GM23338 (cell line): Measurements from ENCODE around the gene WFDC10A. TPM values are rescaled to one million over a fixed set of nuclear protein-coding genes. Genes with fewer than 3 reads are reported as not detected.

ENCODE experiments used
- ATAC-seq: fragments of 200-7000 bp; cut with Tn5 transposase; 3 replicates; pipeline ENCODE4 v1.9.1; 2020
- DNase-seq: peaks from one replicate; pipeline ENCODE4 v3.0.0-alpha.2; 2015; ENCODE audit warnings: low spot score
- H2AFZ ChIP-seq: fragments of 200-600 bp; sonication (generic); 2 replicates; pipeline ENCODE4 v1.8.0; 2016; ENCODE audit warnings: antibody characterized with exemption, mild to moderate bottlenecking, moderate library complexity
- H3F3A ChIP-seq: fragments of 200-600 bp; sonication (generic); replicated peaks from 2 replicates; pipeline ENCODE4 v1.8.0; 2017; ENCODE audit warnings: antibody characterized with exemption, mixed run types, low read depth
- H3K27ac ChIP-seq: fragments of 200-600 bp; sonication (generic); 2 replicates; pipeline ENCODE4 v1.6.1; 2016; ENCODE audit warnings: low read depth
- H3K27me3 ChIP-seq: fragments of 200-600 bp; sonication (generic); 2 replicates; pipeline ENCODE4 v1.8.0; 2016; ENCODE audit warnings: mild to moderate bottlenecking, mixed run types, moderate library complexity; ENCODE audit not compliant: insufficient read depth
- H3K36me3 ChIP-seq: fragments of 200-600 bp; sonication (generic); 2 replicates; pipeline ENCODE4 v1.8.0; 2016; ENCODE audit warnings: mild to moderate bottlenecking; ENCODE audit not compliant: insufficient read depth
- H3K4me1 ChIP-seq: fragments of 200-600 bp; sonication (generic); 2 replicates; pipeline ENCODE4 v1.8.0; 2016; ENCODE audit warnings: mild to moderate bottlenecking, moderate library complexity; ENCODE audit not compliant: insufficient read depth
- H3K4me2 ChIP-seq: fragments of 200-600 bp; sonication (generic); 2 replicates; pipeline ENCODE4 v1.7.1; 2017; ENCODE audit warnings: mixed run types
- H3K4me3 ChIP-seq: fragments of 200-600 bp; sonication (generic); 2 replicates; pipeline ENCODE4 v1.6.1; 2016; ENCODE audit warnings: mixed run types
- H3K79me2 ChIP-seq: fragments of 200-600 bp; sonication (generic); replicated peaks from 2 replicates; pipeline ENCODE4 v1.8.0; 2017; ENCODE audit warnings: mild to moderate bottlenecking; ENCODE audit not compliant: insufficient read depth
- H3K9me2 ChIP-seq: fragments of 200-600 bp; sonication (generic); 2 replicates; pipeline ENCODE4 v1.8.0; 2017; ENCODE audit not compliant: insufficient read depth
- H4K20me1 ChIP-seq: fragments of 200-600 bp; sonication (generic); replicated peaks from 2 replicates; pipeline ENCODE4 v1.8.0; 2017; ENCODE audit warnings: mild to moderate bottlenecking; ENCODE audit not compliant: insufficient read depth
- H3K27ac Mint-ChIP-seq: 2 replicates; pipeline ENCODE4 v1.8.0; 2020; ENCODE audit warnings: inconsistent platforms, mild to moderate bottlenecking, moderate library complexity, mixed read lengths
- H3K27me3 Mint-ChIP-seq: 3 replicates; pipeline ENCODE4 v1.8.0; 2022; ENCODE audit warnings: low read depth, mild to moderate bottlenecking, moderate library complexity, mixed read lengths, inconsistent platforms; ENCODE audit not compliant: insufficient read depth, poor library complexity
- H3K36me3 Mint-ChIP-seq: 3 replicates; pipeline ENCODE4 v1.8.0; 2021; ENCODE audit warnings: low read depth, mild to moderate bottlenecking, inconsistent platforms, moderate library complexity, mixed read lengths
- H3K4me1 Mint-ChIP-seq: 3 replicates; pipeline ENCODE4 v1.8.0; 2020; ENCODE audit warnings: mild to moderate bottlenecking, inconsistent platforms, mixed read lengths
- H3K4me3 Mint-ChIP-seq: 3 replicates; pipeline ENCODE4 v1.8.0; 2021; ENCODE audit warnings: moderate library complexity, mild to moderate bottlenecking, inconsistent platforms, mixed read lengths
- H3K9me3 Mint-ChIP-seq: 3 replicates; pipeline ENCODE4 v1.8.0; 2020; ENCODE audit warnings: moderate library complexity, mild to moderate bottlenecking, inconsistent platforms, mixed read lengths
- CREB1 ChIP-seq: fragments of 250-450 bp; sonication (Bioruptor Pico); IDR thresholded peaks from 2 replicates; pipeline ENCODE4 v1.5.0; 2020; ENCODE audit warnings: low read depth, mild to moderate bottlenecking, moderate library complexity
- EZH2 ChIP-seq: fragments of 200-600 bp; sonication (generic); IDR thresholded peaks from one replicate; pipeline ENCODE4 v1.8.0; 2017; ENCODE audit warnings: antibody characterized with exemption, mild to moderate bottlenecking, low read depth; ENCODE audit not compliant: unreplicated experiment
- JUNB ChIP-seq: IDR thresholded peaks from one replicate; pipeline ENCODE4 v1.6.1; 2016; ENCODE audit warnings: antibody characterized with exemption; ENCODE audit not compliant: unreplicated experiment
- STAT1 ChIP-seq: IDR thresholded peaks from one replicate; pipeline ENCODE4 v1.6.1; 2016; ENCODE audit warnings: antibody characterized with exemption; ENCODE audit not compliant: unreplicated experiment
- ZNF114 ChIP-seq: fragments of 250-450 bp; sonication (Bioruptor Pico); IDR thresholded peaks from 2 replicates; pipeline ENCODE4 v1.5.0; 2020; ENCODE audit warnings: mild to moderate bottlenecking, moderate library complexity
- polyA plus RNA-seq: library from polyadenylated mRNA; unstranded; fragments of >200 nt; fragmentation: Nextera tagmentation; extraction: Ambion mirVana; gene quantifications from 2 replicates; pipeline ENCODE4 v1.2.1, GENCODE V29; 2016
- total RNA-seq: library from RNA; depleted of rRNA; stranded (reverse); fragments of >200 nt; shearing (Covaris generic); gene quantifications from 2 replicates; pipeline ENCODE4 v1.2.3, GENCODE V29; 2014
- TF ChIP-seq, protein P1 (sequence below): fragments of 250-450 bp; sonication (Bioruptor Pico); IDR thresholded peaks from 2 replicates; pipeline ENCODE4 v1.5.0; 2020; ENCODE audit warnings: mild to moderate bottlenecking, moderate library complexity
- TF ChIP-seq, protein P2 (sequence below): IDR thresholded peaks from one replicate; pipeline ENCODE4 v1.6.1; 2018; ENCODE audit warnings: antibody characterized with exemption; ENCODE audit not compliant: unreplicated experiment

WFDC10A gene
- total and polyA plus RNA-seq, 2 experiments from 2014 or later = not detected

DNA sequence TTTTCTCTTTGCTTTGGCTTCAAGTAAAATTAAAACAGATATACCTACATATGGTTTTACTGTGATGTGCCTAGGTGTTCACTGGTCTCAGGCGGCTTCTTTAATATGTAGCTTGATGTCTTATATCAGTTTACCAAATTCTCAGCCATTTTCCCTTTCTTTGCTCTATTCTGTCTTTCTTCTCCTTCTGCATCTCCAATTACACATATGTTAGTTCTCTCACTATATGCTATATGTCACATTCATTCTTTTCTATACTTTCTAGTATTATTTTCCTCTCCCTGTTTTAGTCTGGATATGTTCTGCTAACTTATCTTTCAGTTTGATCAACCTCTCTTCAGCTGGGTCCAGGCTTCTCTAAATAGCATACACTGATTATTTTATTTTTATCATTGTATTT, 36.0 kb upstream of the WFDC10A start (continued):
- TF ChIP-seq, protein P1, sequence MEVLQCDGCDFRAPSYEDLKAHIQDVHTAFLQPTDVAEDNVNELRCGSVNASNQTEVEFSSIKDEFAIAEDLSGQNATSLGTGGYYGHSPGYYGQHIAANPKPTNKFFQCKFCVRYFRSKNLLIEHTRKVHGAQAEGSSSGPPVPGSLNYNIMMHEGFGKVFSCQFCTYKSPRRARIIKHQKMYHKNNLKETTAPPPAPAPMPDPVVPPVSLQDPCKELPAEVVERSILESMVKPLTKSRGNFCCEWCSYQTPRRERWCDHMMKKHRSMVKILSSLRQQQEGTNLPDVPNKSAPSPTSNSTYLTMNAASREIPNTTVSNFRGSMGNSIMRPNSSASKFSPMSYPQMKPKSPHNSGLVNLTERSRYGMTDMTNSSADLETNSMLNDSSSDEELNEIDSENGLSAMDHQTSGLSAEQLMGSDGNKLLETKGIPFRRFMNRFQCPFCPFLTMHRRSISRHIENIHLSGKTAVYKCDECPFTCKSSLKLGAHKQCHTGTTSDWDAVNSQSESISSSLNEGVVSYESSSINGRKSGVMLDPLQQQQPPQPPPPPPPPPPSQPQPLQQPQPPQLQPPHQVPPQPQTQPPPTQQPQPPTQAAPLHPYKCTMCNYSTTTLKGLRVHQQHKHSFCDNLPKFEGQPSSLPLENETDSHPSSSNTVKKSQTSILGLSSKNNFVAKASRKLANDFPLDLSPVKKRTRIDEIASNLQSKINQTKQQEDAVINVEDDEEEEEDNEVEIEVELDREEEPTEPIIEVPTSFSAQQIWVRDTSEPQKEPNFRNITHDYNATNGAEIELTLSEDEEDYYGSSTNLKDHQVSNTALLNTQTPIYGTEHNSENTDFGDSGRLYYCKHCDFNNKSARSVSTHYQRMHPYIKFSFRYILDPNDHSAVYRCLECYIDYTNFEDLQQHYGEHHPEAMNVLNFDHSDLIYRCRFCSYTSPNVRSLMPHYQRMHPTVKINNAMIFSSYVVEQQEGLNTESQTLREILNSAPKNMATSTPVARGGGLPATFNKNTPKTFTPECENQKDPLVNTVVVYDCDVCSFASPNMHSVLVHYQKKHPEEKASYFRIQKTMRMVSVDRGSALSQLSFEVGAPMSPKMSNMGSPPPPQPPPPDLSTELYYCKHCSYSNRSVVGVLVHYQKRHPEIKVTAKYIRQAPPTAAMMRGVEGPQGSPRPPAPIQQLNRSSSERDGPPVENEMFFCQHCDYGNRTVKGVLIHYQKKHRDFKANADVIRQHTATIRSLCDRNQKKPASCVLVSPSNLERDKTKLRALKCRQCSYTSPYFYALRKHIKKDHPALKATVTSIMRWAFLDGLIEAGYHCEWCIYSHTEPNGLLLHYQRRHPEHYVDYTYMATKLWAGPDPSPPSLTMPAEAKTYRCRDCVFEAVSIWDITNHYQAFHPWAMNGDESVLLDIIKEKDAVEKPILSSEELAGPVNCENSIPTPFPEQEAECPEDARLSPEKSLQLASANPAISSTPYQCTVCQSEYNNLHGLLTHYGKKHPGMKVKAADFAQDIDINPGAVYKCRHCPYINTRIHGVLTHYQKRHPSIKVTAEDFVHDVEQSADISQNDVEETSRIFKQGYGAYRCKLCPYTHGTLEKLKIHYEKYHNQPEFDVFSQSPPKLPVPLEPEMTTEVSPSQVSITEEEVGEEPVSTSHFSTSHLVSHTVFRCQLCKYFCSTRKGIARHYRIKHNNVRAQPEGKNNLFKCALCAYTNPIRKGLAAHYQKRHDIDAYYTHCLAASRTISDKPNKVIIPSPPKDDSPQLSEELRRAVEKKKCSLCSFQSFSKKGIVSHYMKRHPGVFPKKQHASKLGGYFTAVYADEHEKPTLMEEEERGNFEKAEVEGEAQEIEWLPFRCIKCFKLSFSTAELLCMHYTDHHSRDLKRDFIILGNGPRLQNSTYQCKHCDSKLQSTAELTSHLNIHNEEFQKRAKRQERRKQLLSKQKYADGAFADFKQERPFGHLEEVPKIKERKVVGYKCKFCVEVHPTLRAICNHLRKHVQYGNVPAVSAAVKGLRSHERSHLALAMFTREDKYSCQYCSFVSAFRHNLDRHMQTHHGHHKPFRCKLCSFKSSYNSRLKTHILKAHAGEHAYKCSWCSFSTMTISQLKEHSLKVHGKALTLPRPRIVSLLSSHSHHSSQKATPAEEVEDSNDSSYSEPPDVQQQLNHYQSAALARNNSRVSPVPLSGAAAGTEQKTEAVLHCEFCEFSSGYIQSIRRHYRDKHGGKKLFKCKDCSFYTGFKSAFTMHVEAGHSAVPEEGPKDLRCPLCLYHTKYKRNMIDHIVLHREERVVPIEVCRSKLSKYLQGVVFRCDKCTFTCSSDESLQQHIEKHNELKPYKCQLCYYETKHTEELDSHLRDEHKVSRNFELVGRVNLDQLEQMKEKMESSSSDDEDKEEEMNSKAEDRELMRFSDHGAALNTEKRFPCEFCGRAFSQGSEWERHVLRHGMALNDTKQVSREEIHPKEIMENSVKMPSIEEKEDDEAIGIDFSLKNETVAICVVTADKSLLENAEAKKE (CRISPR knock-in tag) = no peak
- TF ChIP-seq ZNF114 (CRISPR knock-in tag) (no peak), EZH2 (no peak), STAT1 (no peak), JUNB (no peak), CREB1 (no peak)

DNA sequence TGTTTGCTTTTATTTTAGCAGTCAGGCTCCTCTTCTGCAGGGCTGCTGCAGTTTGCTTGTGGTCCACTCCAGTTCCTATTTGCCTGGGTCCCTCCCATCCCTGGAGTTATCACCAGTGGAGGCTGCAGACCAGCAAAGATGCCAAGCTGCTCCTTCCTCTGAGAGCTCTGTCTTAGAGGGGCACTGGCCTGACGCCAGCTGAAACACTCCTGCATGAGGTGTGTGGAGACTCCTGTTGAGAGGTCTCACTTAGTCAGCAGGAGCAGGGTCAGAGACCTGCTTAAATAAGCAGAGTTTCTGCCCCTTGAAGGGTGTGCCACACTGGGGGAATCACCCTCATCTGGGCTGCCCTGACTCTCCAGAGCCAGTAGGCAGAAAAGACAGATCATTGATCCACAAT, 34.3 kb upstream of the WFDC10A start:
- Histone ChIP-seq H3K4me2 (no peak overlapping the region), H3K79me2 (no peaks in the 10 kb centered on the region), H3K4me1 (no peaks in the 10 kb centered on the region), H2AFZ (no peak overlapping the region), H3K9me2 (peaks cover 12% of the 10 kb centered on the region), H4K20me1 (no peaks in the 10 kb centered on the region), H3K27me3 (no peaks in the 10 kb centered on the region), H3K4me3 (no peak overlapping the region), H3F3A (no peaks in the 10 kb centered on the region), H3K36me3 (no peaks in the 10 kb centered on the region), H3K27ac (no peak overlapping the region)
- ATAC-seq (no peak), DNase-seq (no peak)
- Mint-ChIP-seq H3K36me3 (peaks cover 9% of the 10 kb centered on the region), H3K9me3 (peaks cover 9% of the 10 kb centered on the region), H3K27ac (no peak overlapping the region), H3K4me3 (no peak overlapping the region), H3K27me3 (no peaks in the 10 kb centered on the region), H3K4me1 (no peaks in the 10 kb centered on the region)
- TF ChIP-seq, protein P2, sequence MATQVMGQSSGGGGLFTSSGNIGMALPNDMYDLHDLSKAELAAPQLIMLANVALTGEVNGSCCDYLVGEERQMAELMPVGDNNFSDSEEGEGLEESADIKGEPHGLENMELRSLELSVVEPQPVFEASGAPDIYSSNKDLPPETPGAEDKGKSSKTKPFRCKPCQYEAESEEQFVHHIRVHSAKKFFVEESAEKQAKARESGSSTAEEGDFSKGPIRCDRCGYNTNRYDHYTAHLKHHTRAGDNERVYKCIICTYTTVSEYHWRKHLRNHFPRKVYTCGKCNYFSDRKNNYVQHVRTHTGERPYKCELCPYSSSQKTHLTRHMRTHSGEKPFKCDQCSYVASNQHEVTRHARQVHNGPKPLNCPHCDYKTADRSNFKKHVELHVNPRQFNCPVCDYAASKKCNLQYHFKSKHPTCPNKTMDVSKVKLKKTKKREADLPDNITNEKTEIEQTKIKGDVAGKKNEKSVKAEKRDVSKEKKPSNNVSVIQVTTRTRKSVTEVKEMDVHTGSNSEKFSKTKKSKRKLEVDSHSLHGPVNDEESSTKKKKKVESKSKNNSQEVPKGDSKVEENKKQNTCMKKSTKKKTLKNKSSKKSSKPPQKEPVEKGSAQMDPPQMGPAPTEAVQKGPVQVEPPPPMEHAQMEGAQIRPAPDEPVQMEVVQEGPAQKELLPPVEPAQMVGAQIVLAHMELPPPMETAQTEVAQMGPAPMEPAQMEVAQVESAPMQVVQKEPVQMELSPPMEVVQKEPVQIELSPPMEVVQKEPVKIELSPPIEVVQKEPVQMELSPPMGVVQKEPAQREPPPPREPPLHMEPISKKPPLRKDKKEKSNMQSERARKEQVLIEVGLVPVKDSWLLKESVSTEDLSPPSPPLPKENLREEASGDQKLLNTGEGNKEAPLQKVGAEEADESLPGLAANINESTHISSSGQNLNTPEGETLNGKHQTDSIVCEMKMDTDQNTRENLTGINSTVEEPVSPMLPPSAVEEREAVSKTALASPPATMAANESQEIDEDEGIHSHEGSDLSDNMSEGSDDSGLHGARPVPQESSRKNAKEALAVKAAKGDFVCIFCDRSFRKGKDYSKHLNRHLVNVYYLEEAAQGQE = no peak
- TF ChIP-seq, protein P1 (CRISPR knock-in tag) = no peak
- TF ChIP-seq ZNF114 (CRISPR knock-in tag) = no peak
